T-cell (primary cell): ENCODE results near the gene C17orf107. TPM values are rescaled to one million over a fixed set of nuclear protein-coding genes. Genes with fewer than 3 reads are reported as not detected.
A peak's percentile ranks its signal among the peaks of the same experiment; 100 is the strongest.

Experiments
- ATAC-seq, 4 experiments: fragments of 200-7000 bp in 3 of 4; fragments of 150-1000 bp in 1 of 4; cut with Tn5 transposase; replicated peaks in 1 of 4; 1 replicate in 3 of 4; 2 replicates in 1 of 4; pipeline ENCODE4 v1.10.0; 2021; ENCODE audit warnings: moderate library complexity in 3 of 4, mild to moderate bottlenecking in 2 of 4, moderate number of reproducible peaks in 1 of 4
- CTCF ChIA-PET, 2 donors: fragments of 300-600 bp; sonication (Branson Sonifier 250); formaldehyde crosslinking; loops; one replicate each; lab custom pipeline; 2022; ENCODE audit warnings: antibody characterized with exemption in 2 of 2; lab: Charles Lee
- POLR2A ChIA-PET, 2 donors: fragments of 300-600 bp; sonication (Branson Sonifier 250); formaldehyde crosslinking; loops; one replicate each; lab custom pipeline; 2022; ENCODE audit warnings: antibody characterized with exemption in 2 of 2; lab: Charles Lee
- DNase-seq, 35 experiments: peaks; one replicate each; pipeline versions ENCODE4 v3.0.0 to v3.0.0-alpha.2; 2013 to 2023
- H3K27ac ChIP-seq: one replicate; pipeline ENCODE4 v1.5.1; 2013; ENCODE audit warnings: low read length
- H3K27me3 ChIP-seq, 2 experiments: replicated peaks in 1 of 2; 1 replicate in 1 of 2; 2 replicates in 1 of 2; pipeline versions ENCODE4 v1.6.1 to v1.7.0; 2013; ENCODE audit warnings: low read length in 1 of 2, mixed read lengths in 1 of 2; ENCODE audit not compliant: control insufficient read depth in 2 of 2, insufficient read depth in 2 of 2; ENCODE audit errors: extremely low read depth in 1 of 2
- H3K36me3 ChIP-seq, 2 donors: 1 replicate in 1 of 2; 2 replicates in 1 of 2; pipeline versions ENCODE4 v1.6.1 to v1.7.0; 2013; ENCODE audit warnings: low read length in 1 of 2; ENCODE audit not compliant: control insufficient read depth in 2 of 2, insufficient read depth in 1 of 2; ENCODE audit errors: extremely low read depth in 1 of 2
- H3K4me1 ChIP-seq, 2 experiments: 1 replicate in 1 of 2; 2 replicates in 1 of 2; pipeline versions ENCODE4 v1.6.1 to v1.7.0; 2013; ENCODE audit warnings: low read length in 2 of 2, mixed read lengths in 1 of 2; ENCODE audit not compliant: insufficient read depth in 2 of 2, control insufficient read depth in 1 of 2; ENCODE audit errors: extremely low read depth in 1 of 2
- H3K4me3 ChIP-seq, 2 donors: 1 replicate in 1 of 2; 2 replicates in 1 of 2; pipeline versions ENCODE4 v1.5.1 to v1.7.0; 2013; ENCODE audit warnings: mild to moderate bottlenecking in 2 of 2, low read length in 1 of 2, moderate library complexity in 1 of 2; ENCODE audit not compliant: control insufficient read depth in 1 of 2; ENCODE audit errors: extremely low read depth in 1 of 2
- H3K9me3 ChIP-seq: 2 replicates; pipeline ENCODE4 v1.7.0; 2013
- H3K27ac Mint-ChIP-seq, 2 donors: one replicate each; pipeline ENCODE4 v1.8.0; 2020 to 2021; ENCODE audit warnings: mild to moderate bottlenecking in 2 of 2, mixed read lengths in 2 of 2
- H3K27me3 Mint-ChIP-seq, 2 donors: one replicate each; pipeline ENCODE4 v1.8.0; 2021 to 2022; ENCODE audit warnings: mixed read lengths in 2 of 2
- H3K36me3 Mint-ChIP-seq: one replicate; pipeline ENCODE4 v1.8.0; 2021; ENCODE audit warnings: mixed read lengths
- H3K4me1 Mint-ChIP-seq, 3 donors: one replicate each; pipeline ENCODE4 v1.8.0; 2020 to 2022; ENCODE audit warnings: mixed read lengths in 3 of 3, mild to moderate bottlenecking in 1 of 3
- H3K4me3 Mint-ChIP-seq, 3 donors: one replicate each; pipeline ENCODE4 v1.8.0; 2020 to 2022; ENCODE audit warnings: mild to moderate bottlenecking in 3 of 3, mixed read lengths in 3 of 3, moderate library complexity in 3 of 3
- H3K9me3 Mint-ChIP-seq, 3 donors: one replicate each; pipeline ENCODE4 v1.8.0; 2020 to 2022; ENCODE audit warnings: mixed read lengths in 3 of 3
- WGBS: methylation state at CpG from one replicate; pipeline ENCODE4 v1.1.5; 2013; ENCODE audit warnings: missing lambda C conversion rate; ENCODE audit not compliant: insufficient coverage; 5-methylcytosine and 5-hydroxymethylcytosine counted together
- total RNA-seq, 35 experiments: library from RNA in 6 of 35; stranded (reverse) in 6 of 35; fragments of 120-200 nt in 1 of 35; gene quantifications; one replicate each; pipeline versions ENCODE4 v1.2.1 to v1.2.4 and lab custom pipeline; 2013 to 2026

The C17orf107 gene
- total RNA-seq, 5 donors from 2014 or later (not counting 1 experiment from before 2014, with no cell fraction given), result 3.1 to 41.1 (median 4.1) TPM

DNA sequence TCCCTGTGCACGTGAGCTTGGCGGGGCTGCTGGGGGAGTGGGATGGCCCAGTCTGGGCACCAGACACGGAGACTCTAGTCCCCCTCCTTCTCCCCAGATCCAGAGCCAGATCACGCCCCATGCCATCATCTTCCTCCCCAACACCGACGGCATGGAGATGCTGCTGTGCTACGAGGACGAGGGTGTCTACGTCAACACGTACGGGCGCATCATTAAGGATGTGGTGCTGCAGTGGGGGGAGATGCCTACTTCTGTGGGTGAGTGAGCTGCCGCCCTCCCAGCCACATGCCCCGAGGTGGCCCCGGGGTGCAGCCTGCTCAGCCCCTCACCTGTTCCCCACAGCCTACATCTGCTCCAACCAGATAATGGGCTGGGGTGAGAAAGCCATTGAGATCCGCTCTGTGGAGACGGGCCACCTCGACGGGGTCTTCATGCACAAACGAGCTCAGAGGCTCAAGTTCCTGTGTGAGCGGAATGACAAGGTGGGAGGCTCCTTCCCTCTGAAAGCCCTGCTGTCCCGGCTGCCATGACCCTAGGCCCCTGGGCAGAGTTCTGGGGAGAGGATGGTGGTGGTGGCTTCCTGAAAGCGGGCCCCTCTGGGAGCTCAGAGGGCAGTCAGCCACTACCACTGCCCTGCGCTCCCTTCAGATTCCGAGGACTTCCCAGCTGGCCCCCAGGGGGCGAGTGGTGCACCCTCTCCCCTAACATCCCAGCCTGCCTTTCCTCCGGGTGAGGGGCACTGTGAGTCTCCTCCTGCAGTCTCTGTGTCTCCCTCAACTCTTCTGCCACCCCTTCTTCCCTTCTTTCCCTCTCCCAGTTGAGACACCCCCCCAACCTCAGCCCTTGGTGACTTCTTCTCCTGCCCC, 2.8 kb upstream of the C17orf107 start:
- POLR2A ChIA-PET, result no interaction called here
- no peak for DNase-seq

GRCh38 chr17:4897198-4897687, 2.1 kb upstream of the C17orf107 start:
- peaks cover 20% of the 10 kb centered on the region for H3K36me3 Mint-ChIP-seq
- H3K9me3 Mint-ChIP-seq, result no peaks in the 10 kb centered on the region
- POLR2A ChIA-PET, result no interaction called here
- Histone ChIP-seq H3K27ac (no peak overlapping the region), H3K27me3 (peaks cover 0 to 28% of the 10 kb centered on the region in 2 experiments), H3K9me3 (no peaks in the 10 kb centered on the region), H3K4me1 (peaks cover 9 to 40% of the 10 kb centered on the region in 2 experiments), H3K36me3 (peaks cover 13 to 50% of the 10 kb centered on the region in 2 donors), H3K4me3 (no peak overlapping the region)
- peaks cover 22 to 32% (median 23%) of the 10 kb centered on the region in 3 donors for H3K4me1 Mint-ChIP-seq
- WGBS, result 89% methylated on average over 5 of the region's 10 CpGs
- no peak for DNase-seq
- CTCF ChIA-PET, result no interaction called here
- no peak overlapping the region for H3K4me3 Mint-ChIP-seq
- ATAC-seq, result no peak
- H3K27ac Mint-ChIP-seq, result no peak overlapping the region
- H3K27me3 Mint-ChIP-seq, result no peaks in the 10 kb centered on the region

More for the DNA sequence above, 2.8 kb upstream of the C17orf107 start:
- Histone ChIP-seq H3K27me3 (peaks cover 0 to 27% of the 10 kb centered on the region in 2 experiments), H3K4me1 (peaks cover 9 to 34% of the 10 kb centered on the region in 2 experiments), H3K9me3 (no peaks in the 10 kb centered on the region), H3K4me3 (no peak overlapping the region), H3K27ac (no peak overlapping the region), H3K36me3 (peaks cover 13 to 56% of the 10 kb centered on the region in 2 donors)
- Mint-ChIP-seq H3K9me3 (no peaks in the 10 kb centered on the region), H3K36me3 (peaks cover 20% of the 10 kb centered on the region), H3K27me3 (no peaks in the 10 kb centered on the region), H3K4me1 (peaks cover 20 to 27% (median 21%) of the 10 kb centered on the region in 3 donors), H3K27ac (no peak overlapping the region), H3K4me3 (no peak overlapping the region)
- ATAC-seq, result no peak
- WGBS, result 93% methylated on average over 14 of the region's 27 CpGs
- CTCF ChIA-PET, result no interaction called here

GRCh38 chr17:4897785-4898184, 1.6 kb upstream of the C17orf107 start:
- no peak for ATAC-seq
- peaks cover 20% of the 10 kb centered on the region for H3K36me3 Mint-ChIP-seq
- Histone ChIP-seq H3K27me3 (peaks cover 0 to 28% of the 10 kb centered on the region in 2 experiments), H3K4me3 (no peak overlapping the region), H3K4me1 (peaks cover 9 to 46% of the 10 kb centered on the region in 2 experiments), H3K27ac (no peak overlapping the region), H3K36me3 (peaks cover 9 to 44% of the 10 kb centered on the region in 2 donors), H3K9me3 (no peaks in the 10 kb centered on the region)
- no peak for DNase-seq
- 60% methylated on average over 1 of the region's 5 CpGs for WGBS
- no peaks in the 10 kb centered on the region for H3K27me3 Mint-ChIP-seq
- ChIA-PET CTCF (interaction anchor here in 1 of 2 donors (0.6 kb wide), 1 partner anchor 11 kb away, joined by 3 read pairs; no protein-coding TSS in a partner anchor), POLR2A (no interaction called here)
- H3K9me3 Mint-ChIP-seq, result no peaks in the 10 kb centered on the region
- H3K4me3 Mint-ChIP-seq, result peak overlapping the region; percentile 51 to 90 (median 77)
- H3K4me1 Mint-ChIP-seq, result peaks cover 27 to 38% (median 28%) of the 10 kb centered on the region in 3 donors
- peak overlapping the region in 1 of 2 donors; percentile 46 for H3K27ac Mint-ChIP-seq

GRCh38 chr17:4898351-4898750, 985 bp upstream of the C17orf107 start:
- CTCF ChIA-PET, result interaction anchor here in 1 of 2 donors (0.6 kb wide), 1 partner anchor 11 kb away, joined by 3 read pairs; no protein-coding TSS in a partner anchor
- DNase-seq (no peak), ATAC-seq (no peak)
- Mint-ChIP-seq H3K36me3 (peaks cover 20% of the 10 kb centered on the region), H3K27ac (peak overlapping the region; percentile 16 to 46), H3K4me1 (peaks cover 33 to 44% (median 34%) of the 10 kb centered on the region in 3 donors), H3K27me3 (no peaks in the 10 kb centered on the region), H3K9me3 (no peaks in the 10 kb centered on the region), H3K4me3 (peak overlapping the region; percentile 51 to 90 (median 77))
- POLR2A ChIA-PET, result interaction anchor here in 1 of 2 donors (1.3 kb wide), 1 partner anchor 69 kb away, joined by 5 read pairs; the partner anchor contains the start of gene SPAG7
- H3K4me3 ChIP-seq, result no peak overlapping the region
- no peak overlapping the region for H3K27ac ChIP-seq
- WGBS, result 95% methylated on average over 4 of the region's 8 CpGs
- H3K4me1 ChIP-seq, result peaks cover 10 to 51% of the 10 kb centered on the region in 2 experiments
- H3K9me3 ChIP-seq, result no peaks in the 10 kb centered on the region
- peaks cover 0 to 28% of the 10 kb centered on the region in 2 experiments for H3K27me3 ChIP-seq
- H3K36me3 ChIP-seq, result peaks cover 8 to 40% of the 10 kb centered on the region in 2 donors

DNA sequence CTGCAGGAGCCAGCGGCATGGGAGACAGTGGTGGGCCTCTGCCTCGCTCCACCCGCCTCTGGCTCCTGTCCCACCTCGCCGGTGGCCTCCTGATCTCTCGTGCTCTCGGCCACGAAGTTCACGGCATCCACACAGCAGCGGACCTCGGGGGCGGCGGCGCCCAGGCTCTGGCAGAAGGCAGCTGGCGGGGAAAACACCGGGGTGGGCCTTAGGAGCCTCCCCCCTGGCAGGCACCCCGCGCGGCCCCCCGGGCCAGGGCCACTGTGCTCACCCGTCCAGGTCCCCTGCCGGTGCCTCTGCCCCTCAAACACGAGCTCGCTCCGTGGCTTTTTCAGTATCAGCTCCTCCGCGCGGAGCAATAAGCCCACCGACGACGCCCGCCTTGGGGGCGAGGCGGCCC, 409 bp upstream of the C17orf107 start:
- peaks cover 6 to 34% of the 10 kb centered on the region in 2 donors for H3K36me3 ChIP-seq
- WGBS, result 29% methylated on average over 33 of the region's 34 CpGs
- H3K4me1 ChIP-seq, result peaks cover 12 to 57% of the 10 kb centered on the region in 2 experiments
- Mint-ChIP-seq H3K4me3 (peak overlapping the region; percentile 83 to 90 (median 88)), H3K4me1 (peaks cover 38 to 47% (median 38%) of the 10 kb centered on the region in 3 donors), H3K9me3 (no peaks in the 10 kb centered on the region), H3K27me3 (no peaks in the 10 kb centered on the region), H3K27ac (no peak overlapping the region), H3K36me3 (peaks cover 20% of the 10 kb centered on the region)
- no peak overlapping the region for H3K27ac ChIP-seq
- H3K4me3 ChIP-seq, result peak overlapping the region in 1 of 2 donors; percentile 62
- peaks cover 0 to 28% of the 10 kb centered on the region in 2 experiments for H3K27me3 ChIP-seq
- ChIA-PET CTCF (interaction anchor here in 1 of 2 donors (0.7 to 1.7 kb wide), 5 partner anchors 7 to 189 kb away, joined by 3 to 7 read pairs (median 4); partner anchors contain the start of genes ARRB2, RNF167, SLC25A11 and SPAG7), POLR2A (interaction anchor here (0.5 to 1.3 kb wide), 5 partner anchors 50 to 988 kb away, joined by 3 to 5 read pairs (median 4); partner anchors contain the start of genes PFN1 (in 1 of the 2), PLD2 (in 1 of the 2) and SPAG7 (in 1 of the 2))
- DNase-seq, result peak in 5 of 35 experiments; percentile 17 to 33 (median 23)
- H3K9me3 ChIP-seq, result no peaks in the 10 kb centered on the region
- peak; percentile 1 to 11 (median 6) for ATAC-seq
